Measurements from ENCODE around the gene ZNF366. TPM values are rescaled to one million over a fixed set of nuclear protein-coding genes. Genes with fewer than 3 reads are reported as not detected.

Gene ZNF366
- polyA plus RNA-seq, 4 donors: 3.4 to 4.6 (median 3.8) TPM

GRCh38 chr5:72468024-72468423 lies 39.2 kb downstream of the ZNF366 start:
- no peak for DNase-seq (ENCODE audit: low read depth in 4 of 4, low spot score in 2 of 4)

GRCh38 chr5:72467461-72467860 lies 39.7 kb downstream of the ZNF366 start:
- DNase-seq (ENCODE audit: low read depth in 4 of 4, low spot score in 2 of 4): no peak

- DNase-seq (ENCODE audit: low read depth in 4 of 4, low spot score in 2 of 4): no peak
These were observed 41.3 kb downstream of the ZNF366 start for GRCh38 chr5:72465601-72466563.

- DNase-seq (ENCODE audit: low read depth in 4 of 4, low spot score in 2 of 4): no peak
These were observed 42.1 kb downstream of the ZNF366 start for GRCh38 chr5:72465066-72465465.

- DNase-seq (ENCODE audit: low read depth in 4 of 4, low spot score in 2 of 4): no peak
These were observed 43.1 kb downstream of the ZNF366 start for GRCh38 chr5:72464071-72464470.

GRCh38 chr5:72463449-72464052 lies 43.7 kb downstream of the ZNF366 start:
- DNase-seq (ENCODE audit: low read depth in 4 of 4, low spot score in 2 of 4): no peak

- DNase-seq (ENCODE audit: low read depth in 4 of 4, low spot score in 2 of 4): no peak
These were observed 46.8 kb downstream of the ZNF366 start for GRCh38 chr5:72460413-72460812.

GRCh38 chr5:72459913-72460312 lies 47.3 kb downstream of the ZNF366 start:
- DNase-seq (ENCODE audit: low read depth in 4 of 4, low spot score in 2 of 4): no peak

- peak in 3 of 4 donors; percentile 32 to 40 (median 34) for DNase-seq (ENCODE audit: low read depth in 4 of 4, low spot score in 2 of 4)
These were observed 48.0 kb downstream of the ZNF366 start for GRCh38 chr5:72459089-72459661.

- no peak for DNase-seq (ENCODE audit: low read depth in 4 of 4, low spot score in 2 of 4)
These were observed 48.8 kb downstream of the ZNF366 start for GRCh38 chr5:72458407-72458806.

GRCh38 chr5:72457491-72457890 lies 49.7 kb downstream of the ZNF366 start:
- no peak for DNase-seq (ENCODE audit: low read depth in 4 of 4, low spot score in 2 of 4)

GRCh38 chr5:72456391-72457074 lies 50.7 kb downstream of the ZNF366 start:
- no peak for DNase-seq (ENCODE audit: low read depth in 4 of 4, low spot score in 2 of 4)

- no peak for DNase-seq (ENCODE audit: low read depth in 4 of 4, low spot score in 2 of 4)
These were observed 51.7 kb downstream of the ZNF366 start for GRCh38 chr5:72455476-72455875.

- no peak for DNase-seq (ENCODE audit: low read depth in 4 of 4, low spot score in 2 of 4)
These were observed 52.2 kb downstream of the ZNF366 start for GRCh38 chr5:72454996-72455395.

- no peak for DNase-seq (ENCODE audit: low read depth in 4 of 4, low spot score in 2 of 4)
These were observed 53.9 kb downstream of the ZNF366 start for GRCh38 chr5:72453246-72453775.

GRCh38 chr5:72452515-72453245 lies 54.5 kb downstream of the ZNF366 start:
- DNase-seq (ENCODE audit: low read depth in 4 of 4, low spot score in 2 of 4): peak; percentile 50 to 62 (median 53)

- peak in 3 of 4 donors; percentile 37 to 51 (median 45) for DNase-seq (ENCODE audit: low read depth in 4 of 4, low spot score in 2 of 4)
These were observed 55.3 kb downstream of the ZNF366 start for GRCh38 chr5:72451741-72452505.

GRCh38 chr5:72448368-72448767 lies 58.8 kb downstream of the ZNF366 start:
- no peak for DNase-seq (ENCODE audit: low read depth in 4 of 4, low spot score in 2 of 4)

- DNase-seq (ENCODE audit: low read depth in 4 of 4, low spot score in 2 of 4): no peak
These were observed 59.5 kb downstream of the ZNF366 start for GRCh38 chr5:72447751-72448150.

Data from left renal cortex interstitium (tissue), 4 donors.